ENCODE results near the gene RNASET2.

- TF ChIP-seq CTCF (IDR thresholded peaks at IDR 0.05) (no peak), BHLHE40 (IDR thresholded peaks at IDR 0.05; ENCODE audit: low read depth, low read length) (no peak), CHD2 (IDR thresholded peaks at IDR 0.05; ENCODE audit: low read length, partially characterized antibody) (no peak), POLR2A (IDR thresholded peaks at IDR 0.05; ENCODE audit: low read length) (no peak), CEBPB (IDR thresholded peaks at IDR 0.05) (no peak), CHD4 (IDR thresholded peaks at IDR 0.05; ENCODE audit: borderline replicate concordance) (no peak), REST (IDR thresholded peaks at IDR 0.05) (no peak), MAX (IDR thresholded peaks at IDR 0.05) (no peak), EHMT2 (IDR thresholded peaks at IDR 0.05; ENCODE audit: low read depth) (no peak)
Measured at GRCh38 chr6:166929542-166930189, 26.7 kb downstream of the RNASET2 start.

Measured in A549 (cell line).